ENCODE results near the gene SNX25.

GRCh38 chr4:185229021-185229818, 19.8 kb downstream of the SNX25 start:
- TF ChIP-seq CTCF (conservative IDR thresholded peaks at IDR 0.05; ENCODE audit: low read depth, low read length) (no peak), EZH2 (IDR thresholded peaks at IDR 0.05; ENCODE audit: borderline replicate concordance, low read depth, low read length, poor library complexity, severe bottlenecking) (no peak)

Measured in A673 (cell line).